GM10266 (cell line): Measurements from ENCODE around the gene ABCB7.
A peak's percentile ranks its signal among the peaks of the same experiment; 100 is the strongest.
"Not testable (repeated sequence)": the region's sequence is repeated elsewhere in the genome, so short reads cannot be mapped to it uniquely, and the experiment has no call there.

Experiments used
- DNase-seq: peaks from one replicate; pipeline ENCODE4 v3.0.0; 2012; ENCODE audit errors: extremely low spot score
- TF ChIP-seq, protein P1 (sequence below): IDR thresholded peaks from 2 replicates; pipeline ENCODE4 v1.5.1; 2012; ENCODE audit warnings: mild to moderate bottlenecking, low read depth; ENCODE audit not compliant: control insufficient read depth, insufficient read depth; ENCODE audit errors: missing control alignments

Gene ABCB7

DNA sequence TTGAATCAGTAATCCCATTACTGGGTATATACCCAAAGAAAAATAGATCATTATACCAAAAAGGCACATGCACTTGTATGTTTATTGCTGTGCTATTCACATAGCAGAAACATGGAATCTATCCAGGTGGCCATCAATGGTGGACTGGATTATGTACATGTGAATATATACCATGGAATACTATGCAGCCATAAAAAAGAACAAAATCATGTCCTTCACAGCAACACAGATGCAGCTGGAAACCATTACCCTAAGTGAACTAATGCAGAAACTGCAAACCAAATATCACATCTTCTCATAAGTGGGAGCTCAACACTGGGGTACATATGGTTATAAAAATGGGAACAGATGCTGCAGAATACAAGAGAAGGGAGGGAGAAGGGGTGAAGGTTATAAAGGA is 110.7 kb downstream of the ABCB7 start:
- no peak for DNase-seq
- TF ChIP-seq, protein P1, sequence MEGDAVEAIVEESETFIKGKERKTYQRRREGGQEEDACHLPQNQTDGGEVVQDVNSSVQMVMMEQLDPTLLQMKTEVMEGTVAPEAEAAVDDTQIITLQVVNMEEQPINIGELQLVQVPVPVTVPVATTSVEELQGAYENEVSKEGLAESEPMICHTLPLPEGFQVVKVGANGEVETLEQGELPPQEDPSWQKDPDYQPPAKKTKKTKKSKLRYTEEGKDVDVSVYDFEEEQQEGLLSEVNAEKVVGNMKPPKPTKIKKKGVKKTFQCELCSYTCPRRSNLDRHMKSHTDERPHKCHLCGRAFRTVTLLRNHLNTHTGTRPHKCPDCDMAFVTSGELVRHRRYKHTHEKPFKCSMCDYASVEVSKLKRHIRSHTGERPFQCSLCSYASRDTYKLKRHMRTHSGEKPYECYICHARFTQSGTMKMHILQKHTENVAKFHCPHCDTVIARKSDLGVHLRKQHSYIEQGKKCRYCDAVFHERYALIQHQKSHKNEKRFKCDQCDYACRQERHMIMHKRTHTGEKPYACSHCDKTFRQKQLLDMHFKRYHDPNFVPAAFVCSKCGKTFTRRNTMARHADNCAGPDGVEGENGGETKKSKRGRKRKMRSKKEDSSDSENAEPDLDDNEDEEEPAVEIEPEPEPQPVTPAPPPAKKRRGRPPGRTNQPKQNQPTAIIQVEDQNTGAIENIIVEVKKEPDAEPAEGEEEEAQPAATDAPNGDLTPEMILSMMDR, result no peak

DNA sequence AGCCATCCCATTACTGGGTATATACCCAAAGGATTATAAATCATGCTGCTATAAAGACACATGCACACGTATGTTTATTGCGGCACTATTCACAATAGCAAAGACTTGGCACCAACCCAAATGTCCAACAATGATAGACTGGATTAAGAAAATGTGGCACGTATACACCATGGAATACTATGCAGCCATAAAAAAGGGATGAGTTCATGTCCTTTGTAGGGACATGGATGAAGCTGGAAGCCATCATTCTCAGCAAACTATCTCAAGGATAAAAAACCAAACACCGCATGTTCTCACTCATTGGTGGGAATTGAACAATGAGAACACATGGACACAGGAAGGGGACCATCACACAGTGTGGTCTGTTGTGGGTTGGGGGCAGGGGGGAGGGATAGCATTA is 111.9 kb downstream of the ABCB7 start:
- not testable (repeated sequence) for DNase-seq

DNA sequence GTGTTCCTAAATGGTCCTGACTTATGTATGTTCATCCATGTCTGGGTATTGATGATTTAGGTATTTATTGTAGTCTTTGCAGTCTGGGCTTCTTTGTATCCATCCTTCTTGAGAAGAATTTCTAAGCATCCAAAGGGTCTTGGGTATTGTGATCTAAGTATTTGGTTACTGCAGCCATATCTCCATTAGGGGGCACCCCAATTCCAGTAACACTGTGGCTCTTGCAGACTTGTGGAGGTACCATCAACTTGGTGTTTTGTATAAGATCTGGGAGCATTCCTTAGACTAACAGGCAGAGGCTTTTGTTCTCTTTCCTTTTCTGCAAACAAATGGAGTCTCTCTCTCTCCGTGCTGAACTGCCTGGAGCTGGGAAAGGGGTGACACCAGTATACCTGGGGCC is 117.2 kb downstream of the ABCB7 start:
- no peak for DNase-seq
- TF ChIP-seq, protein P1, result peak; percentile 32
